Body of pancreas (tissue), 4 donors: ENCODE measurements around the gene RHOBTB1.

Experiments
- CTCF ChIP-seq, 7 experiments: fragments of 450-650 bp in 4 of 7; fragments of 200-600 bp in 3 of 7; sonication (generic) in 3 of 7; IDR thresholded peaks; one replicate each; pipeline ENCODE4 v1.5.1; 2016 to 2019; ENCODE audit warnings: antibody characterized with exemption in 7 of 7
- POLR2A ChIP-seq, 3 donors: fragments of 450-650 bp; IDR thresholded peaks; one replicate each; pipeline ENCODE4 v1.6.1; 2016; ENCODE audit warnings: antibody characterized with exemption in 3 of 3, mild to moderate bottlenecking in 2 of 3

GRCh38 chr10:60932756-60933155 lies 11.2 kb downstream of the RHOBTB1 start:
- TF ChIP-seq CTCF (IDR thresholded peaks at IDR 0.05) (no peak), POLR2A (IDR thresholded peaks at IDR 0.05) (no peak)
